Measurements from ENCODE around the gene CYP3A5. TPM values are rescaled to one million over a fixed set of nuclear protein-coding genes. Genes with fewer than 3 reads are reported as not detected.
"Not testable (repeated sequence)": the region's sequence is repeated elsewhere in the genome, so short reads cannot be mapped to it uniquely, and the experiment has no call there.

Gene CYP3A5
- total RNA-seq, 1 donor from 2014 or later: 0.43 TPM

- no peaks in the 10 kb centered on the region for H3K27me3 ChIP-seq
- H3K27ac ChIP-seq: no peak overlapping the region
- intact Hi-C loops (cut with DNase I): no loop called here
- no peaks in the 10 kb centered on the region for H3K9me3 ChIP-seq
- H3K4me3 ChIP-seq: no peak overlapping the region
- DNase-seq (ENCODE audit: low spot score in 2 of 2): no peak
- TF ChIP-seq CTCF (IDR thresholded peaks at IDR 0.05): no peak
- H3K36me3 ChIP-seq: no peaks in the 10 kb centered on the region
- H3K4me1 ChIP-seq: no peaks in the 10 kb centered on the region
Measured at GRCh38 chr7:99694912-99695304, 15.1 kb upstream of the CYP3A5 start.

GRCh38 chr7:99694201-99694911 lies 14.6 kb upstream of the CYP3A5 start:
- no peak for DNase-seq (ENCODE audit: low spot score in 2 of 2)
- Histone ChIP-seq H3K9me3 (no peaks in the 10 kb centered on the region), H3K36me3 (no peaks in the 10 kb centered on the region), H3K4me3 (no peak overlapping the region), H3K27ac (no peak overlapping the region), H3K27me3 (no peaks in the 10 kb centered on the region), H3K4me1 (no peaks in the 10 kb centered on the region)
- intact Hi-C loops (cut with DNase I): no loop called here
- TF ChIP-seq CTCF (IDR thresholded peaks at IDR 0.05): no peak

GRCh38 chr7:99693427-99694200 lies 13.8 kb upstream of the CYP3A5 start:
- intact Hi-C loops (cut with DNase I): no loop called here
- H3K4me1 ChIP-seq: no peaks in the 10 kb centered on the region
- no peak overlapping the region for H3K4me3 ChIP-seq
- H3K27ac ChIP-seq: no peak overlapping the region
- TF ChIP-seq CTCF (IDR thresholded peaks at IDR 0.05): no peak
- no peak for DNase-seq (ENCODE audit: low spot score in 2 of 2)
- H3K36me3 ChIP-seq: no peaks in the 10 kb centered on the region
- H3K9me3 ChIP-seq: no peaks in the 10 kb centered on the region
- H3K27me3 ChIP-seq: no peaks in the 10 kb centered on the region

- no peaks in the 10 kb centered on the region for H3K9me3 ChIP-seq
- intact Hi-C loops (cut with DNase I): no loop called here
- no peak for DNase-seq (ENCODE audit: low spot score in 2 of 2)
- TF ChIP-seq CTCF (IDR thresholded peaks at IDR 0.05): no peak
- H3K4me1 ChIP-seq: no peaks in the 10 kb centered on the region
- no peak overlapping the region for H3K27ac ChIP-seq
- no peaks in the 10 kb centered on the region for H3K27me3 ChIP-seq
- H3K4me3 ChIP-seq: no peak overlapping the region
- no peaks in the 10 kb centered on the region for H3K36me3 ChIP-seq
Measured at GRCh38 chr7:99693100-99693426, 13.3 kb upstream of the CYP3A5 start.

- not testable (repeated sequence) for H3K4me3 ChIP-seq
Measured at GRCh38 chr7:99692563-99692962, 12.8 kb upstream of the CYP3A5 start.

GRCh38 chr7:99691658-99692057 lies 11.9 kb upstream of the CYP3A5 start:
- H3K9me3 ChIP-seq; H3K27me3 ChIP-seq; H3K36me3 ChIP-seq; DNase-seq (ENCODE audit: low spot score in 2 of 2); H3K27ac ChIP-seq; intact Hi-C loops (cut with DNase I); H3K4me1 ChIP-seq; H3K4me3 ChIP-seq: not testable (repeated sequence)

More at GRCh38 chr7:99692563-99692962, 12.8 kb upstream of the CYP3A5 start:
- intact Hi-C loops (cut with DNase I); H3K9me3 ChIP-seq; H3K36me3 ChIP-seq; DNase-seq (ENCODE audit: low spot score in 2 of 2); H3K27me3 ChIP-seq; H3K4me1 ChIP-seq; H3K27ac ChIP-seq: not testable (repeated sequence)

- H3K4me3 ChIP-seq; intact Hi-C loops (cut with DNase I); H3K36me3 ChIP-seq; H3K4me1 ChIP-seq; H3K9me3 ChIP-seq; H3K27me3 ChIP-seq; H3K27ac ChIP-seq; DNase-seq (ENCODE audit: low spot score in 2 of 2): not testable (repeated sequence)
Measured at GRCh38 chr7:99690918-99691317, 11.1 kb upstream of the CYP3A5 start.

- H3K27ac ChIP-seq; H3K4me3 ChIP-seq; H3K36me3 ChIP-seq; H3K4me1 ChIP-seq; H3K27me3 ChIP-seq; intact Hi-C loops (cut with DNase I); DNase-seq (ENCODE audit: low spot score in 2 of 2); H3K9me3 ChIP-seq: not testable (repeated sequence)
Measured at GRCh38 chr7:99685871-99686608, 6.2 kb upstream of the CYP3A5 start.

Measured in ascending aorta (tissue), 2 donors.